Measurements from ENCODE around the gene RCE1.

The RCE1 gene

GRCh38 chr11:66871521-66871901, 28.3 kb downstream of the RCE1 start:
- no peak overlapping the region for H3K27ac ChIP-seq (ENCODE audit: extremely low read depth, low read depth, low read length)
- ChIA-PET CTCF (interaction anchor here (1.7 kb wide), 1 partner anchor 12 kb away, joined by 14 read pairs; no protein-coding TSS in a partner anchor), POLR2A (interaction anchor here (0.6 kb wide), 1 partner anchor 29 kb away, joined by 8 read pairs; no protein-coding TSS in a partner anchor)
- no peaks in the 10 kb centered on the region for H3K4me1 ChIP-seq (ENCODE audit: control insufficient read depth, insufficient read depth, low read length)
- no peak overlapping the region for H3K4me3 ChIP-seq (ENCODE audit: low read depth, low read length)
- H3K36me3 ChIP-seq (ENCODE audit: control insufficient read depth in 2 of 2, insufficient read depth in 1 of 2, low read length in 2 of 2): peaks cover 0 to 26% of the 10 kb centered on the region in 2 experiments; a peak in 1 of 3 replicates
- no peak for TF ChIP-seq ZNF626 (tag by site-specific recombination; IDR thresholded peaks at IDR 0.05)
- TF ChIP-seq REST (tag by site-specific recombination; IDR thresholded peaks at IDR 0.05): no peak
- no peak for TF ChIP-seq ZNF354C (tag by site-specific recombination; IDR thresholded peaks at IDR 0.05; ENCODE audit: borderline replicate concordance, low read depth)
- TF ChIP-seq ZNF148 (tag by site-specific recombination; IDR thresholded peaks at IDR 0.05; ENCODE audit: borderline replicate concordance): no peak
- TF ChIP-seq ZNF423 (tag by site-specific recombination; IDR thresholded peaks at IDR 0.05): no peak
- TF ChIP-seq MZF1 (tag by site-specific recombination; IDR thresholded peaks at IDR 0.05; ENCODE audit: borderline replicate concordance): no peak
- TF ChIP-seq ZNF549 (tag by site-specific recombination; IDR thresholded peaks at IDR 0.05): no peak
- H3K9me3 ChIP-seq (ENCODE audit: control insufficient read depth, insufficient read depth, low read depth, low read length): no peaks in the 10 kb centered on the region

GRCh38 chr11:66874232-66874631, 31.0 kb downstream of the RCE1 start:
- no peak overlapping the region for H3K27ac ChIP-seq (ENCODE audit: extremely low read depth, low read depth, low read length)
- ChIA-PET CTCF (interaction anchor here (0.8 to 1.3 kb wide), 3 partner anchors 8 to 839 kb away, joined by 4 to 5 read pairs (median 5); no protein-coding TSS in a partner anchor), POLR2A (interaction anchor here (0.8 kb wide), 1 partner anchor 23 kb away, joined by 3 read pairs; no protein-coding TSS in a partner anchor)
- peaks cover 0 to 23% of the 10 kb centered on the region in 2 experiments; a peak in 1 of 3 replicates for H3K36me3 ChIP-seq (ENCODE audit: control insufficient read depth in 2 of 2, insufficient read depth in 1 of 2, low read length in 2 of 2)
- H3K4me3 ChIP-seq (ENCODE audit: low read depth, low read length): no peak overlapping the region
- H3K9me3 ChIP-seq (ENCODE audit: control insufficient read depth, insufficient read depth, low read depth, low read length): no peaks in the 10 kb centered on the region
- no peaks in the 10 kb centered on the region for H3K4me1 ChIP-seq (ENCODE audit: control insufficient read depth, insufficient read depth, low read length)
- TF ChIP-seq HOXD13 (CRISPR knock-in tag; IDR thresholded peaks at IDR 0.05; ENCODE audit: borderline replicate concordance): no peak
- no peak for TF ChIP-seq ZNF449 (tag by site-specific recombination; IDR thresholded peaks at IDR 0.05)
- TF ChIP-seq ZFP41 (tag by site-specific recombination; IDR thresholded peaks at IDR 0.05; ENCODE audit: borderline replicate concordance): no peak
- no peak for TF ChIP-seq ZNF114 (tag by site-specific recombination; IDR thresholded peaks at IDR 0.05)
- no peak for TF ChIP-seq PRDM10 (tag by site-specific recombination; IDR thresholded peaks at IDR 0.05)
- no peak for TF ChIP-seq PRDM1 (tag by site-specific recombination; IDR thresholded peaks at IDR 0.05)
- no peak for TF ChIP-seq ZNF785 (tag by site-specific recombination; IDR thresholded peaks at IDR 0.05)
